GM23338 (cell line): ENCODE measurements around the gene OBI1. TPM values are rescaled to one million over a fixed set of nuclear protein-coding genes. Genes with fewer than 3 reads are reported as not detected.
A peak's percentile ranks its signal among the peaks of the same experiment; 100 is the strongest.

Experiments
- ATAC-seq: fragments of 200-7000 bp; cut with Tn5 transposase; 3 replicates; pipeline ENCODE4 v1.9.1; 2020
- DNase-seq: peaks from one replicate; pipeline ENCODE4 v3.0.0-alpha.2; 2015; ENCODE audit warnings: low spot score
- H2AFZ ChIP-seq: fragments of 200-600 bp; sonication (generic); 2 replicates; pipeline ENCODE4 v1.8.0; 2016; ENCODE audit warnings: antibody characterized with exemption, mild to moderate bottlenecking, moderate library complexity
- H3F3A ChIP-seq: fragments of 200-600 bp; sonication (generic); replicated peaks from 2 replicates; pipeline ENCODE4 v1.8.0; 2017; ENCODE audit warnings: antibody characterized with exemption, mixed run types, low read depth
- H3K27ac ChIP-seq: fragments of 200-600 bp; sonication (generic); 2 replicates; pipeline ENCODE4 v1.6.1; 2016; ENCODE audit warnings: low read depth
- H3K27me3 ChIP-seq: fragments of 200-600 bp; sonication (generic); 2 replicates; pipeline ENCODE4 v1.8.0; 2016; ENCODE audit warnings: mild to moderate bottlenecking, mixed run types, moderate library complexity; ENCODE audit not compliant: insufficient read depth
- H3K36me3 ChIP-seq: fragments of 200-600 bp; sonication (generic); 2 replicates; pipeline ENCODE4 v1.8.0; 2016; ENCODE audit warnings: mild to moderate bottlenecking; ENCODE audit not compliant: insufficient read depth
- H3K4me1 ChIP-seq: fragments of 200-600 bp; sonication (generic); 2 replicates; pipeline ENCODE4 v1.8.0; 2016; ENCODE audit warnings: mild to moderate bottlenecking, moderate library complexity; ENCODE audit not compliant: insufficient read depth
- H3K4me2 ChIP-seq: fragments of 200-600 bp; sonication (generic); 2 replicates; pipeline ENCODE4 v1.7.1; 2017; ENCODE audit warnings: mixed run types
- H3K4me3 ChIP-seq: fragments of 200-600 bp; sonication (generic); 2 replicates; pipeline ENCODE4 v1.6.1; 2016; ENCODE audit warnings: mixed run types
- H3K79me2 ChIP-seq: fragments of 200-600 bp; sonication (generic); replicated peaks from 2 replicates; pipeline ENCODE4 v1.8.0; 2017; ENCODE audit warnings: mild to moderate bottlenecking; ENCODE audit not compliant: insufficient read depth
- H3K9me2 ChIP-seq: fragments of 200-600 bp; sonication (generic); 2 replicates; pipeline ENCODE4 v1.8.0; 2017; ENCODE audit not compliant: insufficient read depth
- H4K20me1 ChIP-seq: fragments of 200-600 bp; sonication (generic); replicated peaks from 2 replicates; pipeline ENCODE4 v1.8.0; 2017; ENCODE audit warnings: mild to moderate bottlenecking; ENCODE audit not compliant: insufficient read depth
- H3K27ac Mint-ChIP-seq: 2 replicates; pipeline ENCODE4 v1.8.0; 2020; ENCODE audit warnings: inconsistent platforms, mild to moderate bottlenecking, moderate library complexity, mixed read lengths
- H3K27me3 Mint-ChIP-seq: 3 replicates; pipeline ENCODE4 v1.8.0; 2022; ENCODE audit warnings: low read depth, mild to moderate bottlenecking, moderate library complexity, mixed read lengths, inconsistent platforms; ENCODE audit not compliant: insufficient read depth, poor library complexity
- H3K36me3 Mint-ChIP-seq: 3 replicates; pipeline ENCODE4 v1.8.0; 2021; ENCODE audit warnings: low read depth, mild to moderate bottlenecking, inconsistent platforms, moderate library complexity, mixed read lengths
- H3K4me1 Mint-ChIP-seq: 3 replicates; pipeline ENCODE4 v1.8.0; 2020; ENCODE audit warnings: mild to moderate bottlenecking, inconsistent platforms, mixed read lengths
- H3K4me3 Mint-ChIP-seq: 3 replicates; pipeline ENCODE4 v1.8.0; 2021; ENCODE audit warnings: moderate library complexity, mild to moderate bottlenecking, inconsistent platforms, mixed read lengths
- H3K9me3 Mint-ChIP-seq: 3 replicates; pipeline ENCODE4 v1.8.0; 2020; ENCODE audit warnings: moderate library complexity, mild to moderate bottlenecking, inconsistent platforms, mixed read lengths
- EZH2 ChIP-seq: fragments of 200-600 bp; sonication (generic); IDR thresholded peaks from one replicate; pipeline ENCODE4 v1.8.0; 2017; ENCODE audit warnings: antibody characterized with exemption, mild to moderate bottlenecking, low read depth; ENCODE audit not compliant: unreplicated experiment
- EZH2phosphoT487 ChIP-seq: fragments of 200-600 bp; sonication (generic); IDR thresholded peaks from one replicate; pipeline ENCODE4 v1.8.1; 2018; ENCODE audit warnings: antibody characterized with exemption; ENCODE audit not compliant: unreplicated experiment
- JUNB ChIP-seq: IDR thresholded peaks from one replicate; pipeline ENCODE4 v1.6.1; 2016; ENCODE audit warnings: antibody characterized with exemption; ENCODE audit not compliant: unreplicated experiment
- ZNF114 ChIP-seq: fragments of 250-450 bp; sonication (Bioruptor Pico); IDR thresholded peaks from 2 replicates; pipeline ENCODE4 v1.5.0; 2020; ENCODE audit warnings: mild to moderate bottlenecking, moderate library complexity
- ZNF331 ChIP-seq: fragments of 250-450 bp; sonication (Bioruptor Pico); IDR thresholded peaks from 2 replicates; pipeline ENCODE4 v1.5.0; 2020; ENCODE audit warnings: low read depth, mild to moderate bottlenecking, moderate library complexity
- ZNF462 ChIP-seq: fragments of 250-450 bp; sonication (Bioruptor Pico); IDR thresholded peaks from 2 replicates; pipeline ENCODE4 v1.5.0; 2020; ENCODE audit warnings: mild to moderate bottlenecking, moderate library complexity
- polyA plus RNA-seq: library from polyadenylated mRNA; unstranded; fragments of >200 nt; fragmentation: Nextera tagmentation; extraction: Ambion mirVana; gene quantifications from 2 replicates; pipeline ENCODE4 v1.2.1, GENCODE V29; 2016
- total RNA-seq: library from RNA; depleted of rRNA; stranded (reverse); fragments of >200 nt; shearing (Covaris generic); gene quantifications from 2 replicates; pipeline ENCODE4 v1.2.3, GENCODE V29; 2014

OBI1 gene
- total and polyA plus RNA-seq, 2 experiments from 2014 or later = 8.2 to 11.1 TPM

- no peaks in the 10 kb centered on the region; the same call in none of the 2 replicates for H4K20me1 ChIP-seq
- TF ChIP-seq ZNF114 (CRISPR knock-in tag) (no peak), EZH2phosphoT487 (peak; percentile 15), JUNB (no peak), ZNF462 (no peak), EZH2 (peak; percentile 87), ZNF331 (CRISPR knock-in tag) (no peak)
- H3K27ac ChIP-seq = no peak overlapping the region
- peaks cover 57% of the 10 kb centered on the region for H3K4me1 ChIP-seq
- H3K27me3 Mint-ChIP-seq = peaks cover 98% of the 10 kb centered on the region
- DNase-seq (peak; percentile 71), ATAC-seq (peak; percentile 26)
- peak overlapping the region; percentile 63 for H3K4me3 Mint-ChIP-seq
- H3K36me3 Mint-ChIP-seq = no peaks in the 10 kb centered on the region; the same call in 2 of the 3 replicates
- peaks cover 9% of the 10 kb centered on the region; the same call in 1 of the 2 replicates for H3F3A ChIP-seq
- peaks cover 8% of the 10 kb centered on the region for H3K9me3 Mint-ChIP-seq
- no peaks in the 10 kb centered on the region for H3K79me2 ChIP-seq
- peaks cover 98% of the 10 kb centered on the region for H3K27me3 ChIP-seq
- peaks cover 60% of the 10 kb centered on the region for H3K4me1 Mint-ChIP-seq
- H3K4me2 ChIP-seq = peak overlapping the region; percentile 85
- no peaks in the 10 kb centered on the region for H3K9me2 ChIP-seq
- H3K4me3 ChIP-seq = peak overlapping the region; percentile 57
- H2AFZ ChIP-seq = no peak overlapping the region; the same call in 1 of the 2 replicates
- H3K27ac Mint-ChIP-seq = no peak overlapping the region
- no peaks in the 10 kb centered on the region for H3K36me3 ChIP-seq
Observed at GRCh38 chr13:78596736-78597601, 62.0 kb downstream of the OBI1 start.
